Transverse colon (tissue), 4 donors: ENCODE measurements around the gene GABPB1. TPM values are rescaled to one million over a fixed set of nuclear protein-coding genes. Genes with fewer than 3 reads are reported as not detected.

Experiments
- DNase-seq: peaks from one replicate; pipeline ENCODE4 v3.0.0-alpha.2; 2019
- H3K27ac ChIP-seq, 4 donors: fragments of 200-600 bp; sonication (generic); 2 replicates each; pipeline ENCODE4 v1.5.1; 2016 to 2018; ENCODE audit warnings: inconsistent platforms in 4 of 4
- H3K27me3 ChIP-seq: fragments of 200-600 bp; sonication (generic); 2 replicates; pipeline ENCODE4 v1.5.1; 2017; ENCODE audit warnings: inconsistent platforms
- H3K36me3 ChIP-seq, 4 donors: fragments of 200-600 bp; sonication (generic); 2 replicates each; pipeline ENCODE4 v1.5.1; 2017 to 2019; ENCODE audit warnings: inconsistent platforms in 4 of 4
- H3K4me1 ChIP-seq, 4 donors: fragments of 200-600 bp; sonication (generic); 2 replicates each; pipeline ENCODE4 v1.5.1; 2017 to 2020; ENCODE audit warnings: inconsistent platforms in 4 of 4
- H3K4me3 ChIP-seq, 4 donors: fragments of 200-600 bp; sonication (generic); 1 replicate in 1 of 4; 2 replicates in 3 of 4; pipeline versions ENCODE4 v1.5.1 to v1.6.1; 2017 to 2019; ENCODE audit warnings: inconsistent platforms in 4 of 4
- H3K9me3 ChIP-seq, 2 donors: fragments of 200-600 bp; sonication (generic); 2 replicates each; pipeline ENCODE4 v1.5.1; 2017 to 2019; ENCODE audit warnings: inconsistent platforms in 2 of 2
- CTCF ChIP-seq, 5 experiments: fragments of 200-600 bp in 3 of 5; fragments of 450-650 bp in 2 of 5; sonication (generic) in 3 of 5; IDR thresholded peaks; 1 replicate in 2 of 5; 2 replicates in 3 of 5; pipeline ENCODE4 v1.5.1; 2016 to 2017; ENCODE audit warnings: antibody characterized with exemption in 5 of 5, inconsistent platforms in 3 of 5, mild to moderate bottlenecking in 2 of 5, moderate library complexity in 1 of 5
- EP300 ChIP-seq: sonication (generic); formaldehyde crosslinking; IDR thresholded peaks from one replicate; pipeline ENCODE4 v1.6.1; 2017; ENCODE audit warnings: antibody characterized with exemption, low read depth
- POLR2A ChIP-seq: fragments of 450-650 bp; IDR thresholded peaks from one replicate; pipeline ENCODE4 v1.6.1; 2016; ENCODE audit warnings: antibody characterized with exemption, mild to moderate bottlenecking, moderate library complexity
- POLR2AphosphoS5 ChIP-seq, 3 donors: sonication (generic); formaldehyde crosslinking; IDR thresholded peaks; one replicate each; pipeline ENCODE4 v1.6.1; 2016; ENCODE audit warnings: antibody characterized with exemption in 3 of 3
- WGBS, 2 donors: methylation state at CpG; one replicate each; pipeline ENCODE4 v1.1.5; 2018; ENCODE audit warnings: low coverage in 1 of 2; 5-methylcytosine and 5-hydroxymethylcytosine counted together
- in situ Hi-C, 4 donors: fragments of 200-750 bp; cut with MboI; loops; one replicate each; pipeline versions ENCODE4 v1.15.0 to v1.15.1; 2017; ENCODE audit warnings: low sequenced_read_pairs in 3 of 4, low pct_ligation_motif_present in 1 of 4, low pct_unique_long_range_greater_than_20kb in 1 of 4
- intact Hi-C: fragments of 100-400 bp; cut with DNase I; formaldehyde crosslinking; loops from one replicate; pipeline ENCODE4 v1.15.1; 2023; ENCODE audit warnings: low total_unique reads
- total RNA-seq, 4 donors: library from RNA; depleted of rRNA; stranded (reverse); fragments of >200 nt; gene quantifications; one replicate each; pipeline ENCODE4 v1.1.0, GENCODE V29; 2016

The GABPB1 gene
- total RNA-seq, 4 donors from 2014 or later, result 2.2 to 21.4 (median 13.1) TPM

- DNase-seq, result no peak
- peaks cover 0 to 13% (median 7%) of the 10 kb centered on the region in 4 donors for H3K4me1 ChIP-seq
- no peak overlapping the region for H3K4me3 ChIP-seq
- no peaks in the 10 kb centered on the region for H3K36me3 ChIP-seq
- 86 to 92% methylated on average over 1 of the region's 1 CpG for whole genome bisulfite sequencing, 2 donors
- in situ Hi-C loops, result no loop called here
- no peak for TF ChIP-seq POLR2A
- TF ChIP-seq POLR2AphosphoS5 (IDR thresholded peaks at IDR 0.05), result no peak
- TF ChIP-seq EP300, result no peak
- TF ChIP-seq CTCF (IDR thresholded peaks at IDR 0.05), result no peak
- intact Hi-C loops, result loop anchor here (5.0 kb wide), 1 partner anchor 1963 kb away; no protein-coding TSS in a partner anchor
- no peaks in the 10 kb centered on the region for H3K27me3 ChIP-seq
- no peaks in the 10 kb centered on the region for H3K9me3 ChIP-seq
- no peak overlapping the region for H3K27ac ChIP-seq
Measured at GRCh38 chr15:50339717-50340116, 15.3 kb downstream of the GABPB1 start.

DNA sequence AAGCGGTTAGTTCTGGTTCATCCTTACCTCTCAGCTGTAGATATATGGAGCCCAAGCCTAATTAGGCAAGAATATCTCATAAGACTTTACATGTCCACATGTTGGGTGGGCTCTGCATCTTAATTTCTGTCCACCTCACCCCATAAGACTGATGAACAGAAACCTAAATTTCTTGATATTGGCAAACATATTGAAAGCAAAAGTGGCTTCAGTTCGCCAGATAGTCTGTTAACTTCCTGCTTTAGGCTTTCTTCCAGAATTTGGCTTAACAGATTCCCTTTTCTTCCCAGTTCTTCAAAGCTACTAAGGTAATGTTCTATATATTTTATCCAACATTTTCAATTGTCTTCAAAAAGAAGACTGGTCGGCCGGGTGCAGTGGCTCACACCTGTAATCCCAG, 19.7 kb downstream of the GABPB1 start:
- Histone ChIP-seq H3K27me3 (no peaks in the 10 kb centered on the region), H3K4me3 (no peak overlapping the region), H3K9me3 (no peaks in the 10 kb centered on the region), H3K4me1 (no peaks in the 10 kb centered on the region), H3K27ac (no peak overlapping the region), H3K36me3 (no peaks in the 10 kb centered on the region)
- in situ Hi-C loops (no loop called here), intact Hi-C loops (loop anchor here (5.0 kb wide), 1 partner anchor 1967 kb away; no protein-coding TSS in a partner anchor)
- DNase-seq, result no peak
- WGBS, 2 donors, result 87 to 94% methylated on average over 4 of the region's 4 CpGs
- TF ChIP-seq POLR2AphosphoS5 (IDR thresholded peaks at IDR 0.05), result no peak
- TF ChIP-seq CTCF (IDR thresholded peaks at IDR 0.05), result no peak
- no peak for TF ChIP-seq POLR2A
- no peak for TF ChIP-seq EP300

DNA sequence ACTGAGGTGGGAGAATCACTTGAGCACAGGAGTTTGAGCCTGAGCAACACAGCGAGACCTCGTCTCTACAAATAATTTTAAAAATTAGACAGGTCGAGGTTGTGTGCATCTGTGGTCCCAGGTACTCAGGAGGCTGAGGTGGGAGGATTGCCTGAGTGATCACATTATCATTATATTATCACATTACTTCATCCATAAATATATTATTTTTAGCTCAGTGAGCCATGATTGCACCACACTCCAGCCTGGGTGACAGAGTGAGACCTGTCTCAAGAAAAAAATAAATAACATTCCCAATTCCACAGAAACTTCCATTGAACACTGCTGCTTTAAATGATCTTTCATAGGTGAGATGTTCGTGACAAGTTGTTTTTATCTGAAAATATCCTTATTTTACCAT, 21.8 kb downstream of the GABPB1 start:
- TF ChIP-seq CTCF (IDR thresholded peaks at IDR 0.05) (no peak), POLR2AphosphoS5 (IDR thresholded peaks at IDR 0.05) (no peak), EP300 (no peak), POLR2A (no peak)
- Histone ChIP-seq H3K36me3 (no peaks in the 10 kb centered on the region), H3K4me1 (no peaks in the 10 kb centered on the region), H3K27me3 (no peaks in the 10 kb centered on the region), H3K4me3 (no peak overlapping the region), H3K27ac (no peak overlapping the region), H3K9me3 (no peaks in the 10 kb centered on the region)
- intact Hi-C loops, result no loop called here
- DNase-seq, result no peak
- 94 to 98% methylated on average over 3 to 4 of the region's 4 CpGs for WGBS, 2 donors
- in situ Hi-C loops, result no loop called here

DNA sequence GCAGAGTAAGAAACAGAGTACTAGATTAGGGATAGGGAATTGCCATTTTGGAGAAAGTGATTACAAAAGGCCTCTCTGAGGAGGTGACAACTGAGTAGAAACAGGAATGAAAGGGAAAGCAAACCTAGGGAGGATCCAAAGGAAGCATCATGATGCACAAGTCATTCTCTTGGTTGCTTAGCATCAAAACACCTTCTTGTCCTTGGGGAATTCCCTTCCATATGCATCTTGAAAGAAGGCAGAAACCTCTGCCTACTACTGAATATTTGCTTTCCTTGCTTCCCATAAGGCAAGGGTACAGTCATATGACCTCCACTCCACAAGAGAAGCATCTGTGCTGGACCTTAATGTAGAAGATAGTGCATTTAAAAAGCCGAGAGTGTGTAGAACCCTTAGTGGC, 24.1 kb downstream of the GABPB1 start:
- intact Hi-C loops, result no loop called here
- whole genome bisulfite sequencing, 2 donors, result 94 to 100% methylated on average over 1 of the region's 1 CpG

More for the DNA sequence above, 24.1 kb downstream of the GABPB1 start:
- Histone ChIP-seq H3K27ac (no peak overlapping the region), H3K4me1 (no peaks in the 10 kb centered on the region), H3K36me3 (no peaks in the 10 kb centered on the region), H3K27me3 (no peaks in the 10 kb centered on the region), H3K9me3 (no peaks in the 10 kb centered on the region), H3K4me3 (no peak overlapping the region)
- in situ Hi-C loops, result no loop called here
- no peak for TF ChIP-seq EP300
- no peak for TF ChIP-seq POLR2AphosphoS5 (IDR thresholded peaks at IDR 0.05)
- no peak for TF ChIP-seq CTCF (IDR thresholded peaks at IDR 0.05)
- no peak for TF ChIP-seq POLR2A
- DNase-seq, result no peak
